Ascending aorta (tissue), 2 donors: ENCODE results near the gene DHX38. TPM values are rescaled to one million over a fixed set of nuclear protein-coding genes. Genes with fewer than 3 reads are reported as not detected.

ENCODE experiments used
- DNase-seq, 2 donors: peaks; one replicate each; pipeline ENCODE4 v3.0.0-alpha.2; 2019; ENCODE audit warnings: low spot score in 2 of 2
- H3K27ac ChIP-seq, 2 donors: fragments of 200-600 bp; sonication (generic); one replicate each; pipeline ENCODE4 v1.5.1; 2016 to 2017; ENCODE audit warnings: mild to moderate bottlenecking in 1 of 2
- H3K27me3 ChIP-seq: fragments of 200-600 bp; sonication (generic); one replicate; pipeline ENCODE4 v1.5.1; 2017
- H3K36me3 ChIP-seq, 2 donors: fragments of 200-600 bp; sonication (generic); one replicate each; pipeline ENCODE4 v1.5.1; 2016
- H3K4me1 ChIP-seq, 2 donors: fragments of 200-600 bp; sonication (generic); one replicate each; pipeline ENCODE4 v1.5.1; 2016 to 2017; ENCODE audit warnings: mild to moderate bottlenecking in 1 of 2
- H3K4me3 ChIP-seq, 2 donors: fragments of 200-600 bp; sonication (generic); one replicate each; pipeline ENCODE4 v1.5.1; 2016 to 2017; ENCODE audit warnings: mild to moderate bottlenecking in 1 of 2
- H3K9me3 ChIP-seq, 2 donors: fragments of 200-600 bp; sonication (generic); one replicate each; pipeline ENCODE4 v1.5.1; 2016
- intact Hi-C: fragments of 100-400 bp; cut with DNase I; formaldehyde crosslinking; loops from one replicate; pipeline ENCODE4 v1.15.1; 2023
- total RNA-seq: library from RNA; depleted of rRNA; stranded (reverse); fragments of >200 nt; gene quantifications from one replicate; pipeline ENCODE4 v1.1.0, GENCODE V29; 2016
- TF ChIP-seq, protein P1 (sequence below), 3 experiments: fragments of 200-600 bp in 2 of 3; fragments of 450-650 bp in 1 of 3; sonication (generic) in 2 of 3; IDR thresholded peaks; one replicate each; pipeline ENCODE4 v1.5.1; 2016 to 2019; ENCODE audit warnings: antibody characterized with exemption in 3 of 3, mild to moderate bottlenecking in 1 of 3, moderate library complexity in 1 of 3

DHX38 gene
- total RNA-seq, 1 donor from 2014 or later, result 11.7 TPM

- intact Hi-C loops, result no loop called here
- DNase-seq, result no peak
- H3K9me3 ChIP-seq, result no peaks in the 10 kb centered on the region
- TF ChIP-seq, protein P1, sequence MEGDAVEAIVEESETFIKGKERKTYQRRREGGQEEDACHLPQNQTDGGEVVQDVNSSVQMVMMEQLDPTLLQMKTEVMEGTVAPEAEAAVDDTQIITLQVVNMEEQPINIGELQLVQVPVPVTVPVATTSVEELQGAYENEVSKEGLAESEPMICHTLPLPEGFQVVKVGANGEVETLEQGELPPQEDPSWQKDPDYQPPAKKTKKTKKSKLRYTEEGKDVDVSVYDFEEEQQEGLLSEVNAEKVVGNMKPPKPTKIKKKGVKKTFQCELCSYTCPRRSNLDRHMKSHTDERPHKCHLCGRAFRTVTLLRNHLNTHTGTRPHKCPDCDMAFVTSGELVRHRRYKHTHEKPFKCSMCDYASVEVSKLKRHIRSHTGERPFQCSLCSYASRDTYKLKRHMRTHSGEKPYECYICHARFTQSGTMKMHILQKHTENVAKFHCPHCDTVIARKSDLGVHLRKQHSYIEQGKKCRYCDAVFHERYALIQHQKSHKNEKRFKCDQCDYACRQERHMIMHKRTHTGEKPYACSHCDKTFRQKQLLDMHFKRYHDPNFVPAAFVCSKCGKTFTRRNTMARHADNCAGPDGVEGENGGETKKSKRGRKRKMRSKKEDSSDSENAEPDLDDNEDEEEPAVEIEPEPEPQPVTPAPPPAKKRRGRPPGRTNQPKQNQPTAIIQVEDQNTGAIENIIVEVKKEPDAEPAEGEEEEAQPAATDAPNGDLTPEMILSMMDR (IDR thresholded peaks at IDR 0.05), result no peak
- no peak overlapping the region for H3K27ac ChIP-seq
- H3K4me1 ChIP-seq, result no peaks in the 10 kb centered on the region
- no peaks in the 10 kb centered on the region for H3K27me3 ChIP-seq
- peaks cover 100% of the 10 kb centered on the region in 2 donors for H3K36me3 ChIP-seq
- H3K4me3 ChIP-seq, result no peak overlapping the region
Measured at GRCh38 chr16:72107371-72107770, 13.7 kb downstream of the DHX38 start.

- intact Hi-C loops, result no loop called here
- Histone ChIP-seq H3K27me3 (no peaks in the 10 kb centered on the region), H3K36me3 (peaks cover 91 to 94% of the 10 kb centered on the region in 2 donors)
Measured at GRCh38 chr16:72108353-72109102, 14.9 kb downstream of the DHX38 start.

DNA sequence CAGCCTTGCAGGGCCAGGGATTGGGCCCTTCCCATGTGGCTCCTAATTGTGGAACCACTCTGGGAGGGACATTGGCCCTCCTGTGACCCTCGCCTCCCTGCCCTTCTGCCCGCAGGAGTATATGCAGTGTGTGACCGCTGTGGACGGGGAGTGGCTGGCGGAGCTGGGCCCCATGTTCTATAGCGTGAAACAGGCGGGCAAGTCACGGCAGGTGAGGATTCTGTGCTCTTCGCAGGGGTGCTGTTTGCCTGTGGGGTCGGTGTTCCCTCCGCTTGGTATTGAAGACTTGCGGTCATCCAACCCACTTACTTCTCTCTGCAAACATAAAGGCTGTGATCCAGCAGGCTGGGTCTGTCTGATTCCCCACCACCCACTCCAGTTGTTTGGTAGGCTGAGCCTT lies 15.7 kb downstream of the DHX38 start:
- DNase-seq, result no peak
- TF ChIP-seq, protein P1 (IDR thresholded peaks at IDR 0.05), result no peak
- no peaks in the 10 kb centered on the region for H3K27me3 ChIP-seq
- H3K9me3 ChIP-seq, result no peaks in the 10 kb centered on the region
- no peak overlapping the region for H3K27ac ChIP-seq
- intact Hi-C loops, result no loop called here
- H3K36me3 ChIP-seq, result peaks cover 83 to 86% of the 10 kb centered on the region in 2 donors
- H3K4me3 ChIP-seq, result no peak overlapping the region
- H3K4me1 ChIP-seq, result no peaks in the 10 kb centered on the region

More at GRCh38 chr16:72108353-72109102, 14.9 kb downstream of the DHX38 start:
- DNase-seq, result no peak
- no peak overlapping the region for H3K4me3 ChIP-seq
- H3K9me3 ChIP-seq, result no peaks in the 10 kb centered on the region
- no peaks in the 10 kb centered on the region for H3K4me1 ChIP-seq
- H3K27ac ChIP-seq, result no peak overlapping the region
- TF ChIP-seq, protein P1 (IDR thresholded peaks at IDR 0.05), result no peak

DNA sequence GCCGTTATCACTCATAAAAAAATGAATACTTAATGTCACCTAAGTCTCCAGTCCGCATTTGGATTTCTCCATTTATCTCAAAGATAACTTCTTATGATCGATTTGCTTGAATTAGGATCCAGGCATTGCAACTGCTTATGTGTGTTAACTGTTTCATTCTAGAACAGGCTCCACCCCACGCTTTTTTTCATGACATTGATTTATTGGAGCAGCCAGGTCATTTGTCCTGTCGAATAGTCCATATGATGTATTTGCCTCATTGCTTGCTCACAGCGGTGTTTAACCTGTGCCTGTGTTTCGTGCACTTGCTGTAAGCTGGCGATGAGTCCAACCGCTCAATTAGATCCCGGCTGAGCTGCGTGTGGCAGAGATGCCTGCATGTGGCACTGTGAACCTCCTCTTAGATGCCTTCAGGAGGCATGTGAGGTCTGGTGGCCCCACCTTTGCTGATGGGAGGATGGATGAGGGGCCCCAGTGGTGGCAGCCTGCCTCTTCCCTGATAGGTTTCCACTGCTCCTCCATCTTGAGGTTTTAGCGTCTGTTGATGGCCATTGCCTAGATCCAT lies 16.4 kb downstream of the DHX38 start:
- intact Hi-C loops, result no loop called here
- H3K4me1 ChIP-seq, result no peaks in the 10 kb centered on the region
- H3K27ac ChIP-seq, result no peak overlapping the region
- no peak for DNase-seq
- peaks cover 76 to 78% of the 10 kb centered on the region in 2 donors for H3K36me3 ChIP-seq
- H3K4me3 ChIP-seq, result no peak overlapping the region
- TF ChIP-seq, protein P1 (IDR thresholded peaks at IDR 0.05), result no peak
- H3K27me3 ChIP-seq, result no peaks in the 10 kb centered on the region
- H3K9me3 ChIP-seq, result no peaks in the 10 kb centered on the region

DNA sequence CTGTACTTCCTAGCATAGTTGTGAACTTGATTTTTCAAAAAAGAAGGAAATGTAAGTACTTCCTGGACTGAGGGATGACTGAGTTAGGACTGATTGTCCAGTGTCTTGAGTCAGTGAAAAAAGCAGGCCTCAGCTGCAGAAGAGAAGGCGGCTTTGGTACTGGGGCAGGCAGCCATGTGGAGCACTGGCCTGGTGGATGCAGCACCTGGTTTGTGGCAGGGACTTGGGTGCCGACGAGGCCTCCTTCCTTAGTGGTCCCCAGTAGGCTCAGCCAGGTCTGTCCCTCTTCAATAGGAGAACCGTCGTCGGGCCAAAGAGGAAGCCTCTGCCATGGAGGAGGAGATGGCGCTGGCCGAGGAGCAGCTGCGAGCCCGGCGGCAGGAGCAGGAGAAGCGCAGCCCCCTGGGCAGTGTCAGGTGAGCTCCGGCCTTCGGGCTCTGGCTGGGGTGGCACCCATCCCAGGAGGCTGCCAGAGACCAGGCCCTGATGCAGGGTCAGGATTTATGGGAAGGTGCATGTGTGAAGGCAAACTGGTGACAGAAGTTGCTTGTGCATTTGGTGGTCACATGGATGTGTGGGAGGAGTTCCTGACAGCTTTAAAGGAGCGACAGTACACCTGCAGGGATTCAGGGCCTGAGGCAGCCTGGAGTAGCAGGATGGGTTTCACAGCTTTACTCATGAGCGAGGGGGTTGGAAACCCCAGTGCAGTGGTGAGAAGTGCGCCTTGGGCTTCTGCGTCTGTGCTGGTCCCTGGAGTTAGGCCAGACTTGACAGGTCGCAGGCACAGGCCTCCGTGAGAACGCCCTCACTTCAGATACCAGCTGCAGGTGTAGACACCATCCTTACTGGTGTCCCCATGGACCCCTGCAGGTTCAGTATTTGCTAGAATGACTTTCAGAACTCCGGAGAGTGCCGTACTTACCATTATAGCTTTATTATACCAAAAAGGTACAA lies 17.3 kb downstream of the DHX38 start:
- TF ChIP-seq, protein P1 (IDR thresholded peaks at IDR 0.05), result no peak
- intact Hi-C loops, result no loop called here
- Histone ChIP-seq H3K9me3 (no peaks in the 10 kb centered on the region), H3K4me3 (no peak overlapping the region), H3K4me1 (no peaks in the 10 kb centered on the region), H3K27ac (no peak overlapping the region), H3K36me3 (peaks cover 67 to 70% of the 10 kb centered on the region in 2 donors), H3K27me3 (no peaks in the 10 kb centered on the region)
- no peak for DNase-seq
